GM21717 (cell line): Measurements from ENCODE around the gene NPIPA8.
"Not testable (repeated sequence)": the region's sequence is repeated elsewhere in the genome, so short reads cannot be mapped to it uniquely, and the experiment has no call there.

Experiments used
- ATAC-seq: cut with Tn5 transposase; IDR thresholded peaks from one replicate; pipeline ENCODE4 v1.9.1; 2021; ENCODE audit warnings: mild to moderate bottlenecking, moderate library complexity; ENCODE audit not compliant: unreplicated experiment

NPIPA8 gene

DNA sequence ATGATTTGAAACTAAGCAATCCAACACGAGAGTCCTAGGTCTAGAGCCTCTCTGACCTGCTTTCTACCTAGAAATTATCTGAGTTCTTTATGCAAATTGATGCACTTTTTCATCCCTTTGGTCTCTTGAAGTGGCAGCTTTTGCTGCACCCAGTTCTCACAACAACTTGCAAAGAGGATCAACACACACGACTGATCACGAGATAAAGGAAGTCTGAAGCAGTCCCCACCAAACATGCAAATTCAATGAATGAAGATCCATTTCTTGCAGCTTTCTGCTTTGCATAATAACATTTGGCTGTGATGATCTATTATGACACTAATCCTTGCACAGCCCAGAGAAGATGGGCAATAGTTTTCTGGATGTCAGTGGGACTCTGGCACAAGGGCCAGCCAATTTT is 56.2 kb downstream of the NPIPA8 start:
- not testable (repeated sequence) for ATAC-seq

DNA sequence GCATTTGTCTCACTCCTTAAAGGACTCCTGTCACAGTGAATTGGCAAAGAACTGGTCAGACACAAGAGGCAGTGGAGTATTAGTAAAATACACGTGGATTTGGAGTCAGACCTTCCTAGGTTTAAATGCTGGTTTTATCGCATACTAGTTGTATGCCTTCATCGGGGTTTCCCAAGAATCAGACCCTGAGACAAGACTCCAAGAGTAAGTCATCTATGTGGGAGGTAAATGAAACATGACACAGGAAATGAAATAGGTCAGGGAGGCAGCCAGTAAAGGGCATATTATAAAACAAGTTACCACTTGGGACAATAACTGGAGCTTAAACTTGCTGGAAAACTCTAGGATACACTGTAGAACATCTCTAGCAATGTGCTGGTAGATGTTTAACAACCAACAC is 59.8 kb downstream of the NPIPA8 start:
- ATAC-seq, result not testable (repeated sequence)

- not testable (repeated sequence) for ATAC-seq
Measured at GRCh38 chr16:18270171-18270570, 66.4 kb downstream of the NPIPA8 start.
